HepG2 (cell line): ENCODE results near the gene SDF2. TPM values are rescaled to one million over a fixed set of nuclear protein-coding genes. Genes with fewer than 3 reads are reported as not detected.

Experiments used
- ARID2 ChIP-seq: sonication (generic); formaldehyde crosslinking; IDR thresholded peaks from 2 replicates; pipeline ENCODE4 v1.8.1; 2022; ENCODE audit warnings: mild to moderate bottlenecking, missing genetic modification reagents, borderline replicate concordance
- ASH2L ChIP-seq: fragments of 300-600, 200-600 bp; sonication (generic); IDR thresholded peaks from 2 replicates; pipeline ENCODE4 v1.7.0; 2017; ENCODE audit warnings: low read depth, mild to moderate bottlenecking, moderate library complexity, mixed read lengths, low read length; ENCODE audit not compliant: insufficient read length
- ELK4 ChIP-seq: sonication (generic); formaldehyde crosslinking; IDR thresholded peaks from 2 replicates; pipeline ENCODE4 v1.9.0; 2021; ENCODE audit warnings: missing genetic modification reagents, borderline replicate concordance
- HIVEP1 ChIP-seq: sonication (generic); formaldehyde crosslinking; IDR thresholded peaks from 2 replicates; pipeline ENCODE4 v1.4.0; 2020; ENCODE audit warnings: mild to moderate bottlenecking, missing genetic modification reagents
- MTA1 ChIP-seq: sonication (generic); formaldehyde crosslinking; IDR thresholded peaks from 2 replicates; pipeline ENCODE4 v1.4.0; 2020; ENCODE audit warnings: missing genetic modification reagents, mild to moderate bottlenecking, borderline replicate concordance
- SIN3B ChIP-seq: fragments of 150-350 bp; IDR thresholded peaks from 2 replicates; pipeline ENCODE4 v1.6.1; 2014; ENCODE audit warnings: low read length
- SYNCRIP ChIP-seq: fragments of 200-400 bp; formaldehyde crosslinking; IDR thresholded peaks from 2 replicates; pipeline ENCODE4 v1.6.1; 2018; ENCODE audit warnings: mild to moderate bottlenecking, low read depth, low read length; ENCODE audit not compliant: insufficient read depth
- ZBTB49 ChIP-seq: sonication (generic); formaldehyde crosslinking; IDR thresholded peaks from 2 replicates; pipeline ENCODE4 v1.4.0; 2020; ENCODE audit warnings: missing genetic modification reagents, borderline replicate concordance
- ZNF101 ChIP-seq: sonication (generic); formaldehyde crosslinking; IDR thresholded peaks from 2 replicates; pipeline ENCODE4 v1.4.0; 2020; ENCODE audit warnings: mild to moderate bottlenecking, low read depth, missing genetic modification reagents, borderline replicate concordance
- ZNF280D ChIP-seq: sonication (generic); formaldehyde crosslinking; IDR thresholded peaks from 2 replicates; pipeline ENCODE4 v1.5.1; 2020; ENCODE audit warnings: mild to moderate bottlenecking, missing genetic modification reagents
- ZNF30 ChIP-seq: sonication (generic); formaldehyde crosslinking; IDR thresholded peaks from 2 replicates; pipeline ENCODE4 v1.5.0; 2020; ENCODE audit warnings: mild to moderate bottlenecking, missing genetic modification reagents
- ZNF343 ChIP-seq: sonication (generic); formaldehyde crosslinking; IDR thresholded peaks from 2 replicates; pipeline ENCODE4 v1.4.0; 2020; ENCODE audit warnings: mild to moderate bottlenecking, missing genetic modification reagents
- ZNF660 ChIP-seq: sonication (generic); formaldehyde crosslinking; IDR thresholded peaks from 2 replicates; pipeline ENCODE4 v1.5.1; 2020; ENCODE audit warnings: mild to moderate bottlenecking, low read depth, missing genetic modification reagents, borderline replicate concordance
- ZNF746 ChIP-seq: sonication (generic); formaldehyde crosslinking; IDR thresholded peaks from 2 replicates; pipeline ENCODE4 v1.8.0; 2022; ENCODE audit warnings: mild to moderate bottlenecking, missing genetic modification reagents
- ZNF780A ChIP-seq: sonication (generic); formaldehyde crosslinking; IDR thresholded peaks from 2 replicates; pipeline ENCODE4 v1.8.0; 2022; ENCODE audit warnings: mild to moderate bottlenecking, missing genetic modification reagents, moderate library complexity
- polyA plus RNA-seq, 8 experiments: library from polyadenylated mRNA; depleted of rRNA in 3 of 8; stranded (reverse) in 7 of 8; unstranded in 1 of 8; fragments of >200 nt; fragmentation: Illumina TruSeq in 4 of 8; extraction: Trizol in 4 of 8; gene quantifications; 2 replicates each; pipeline versions ENCODE4 v1.2.1 to v1.2.3, GENCODE V29; 2011 to 2016; ENCODE audit warnings: low read depth in 4 of 8, missing spikeins in 1 of 8, mixed read lengths in 1 of 8; ENCODE audit not compliant: insufficient read depth in 1 of 8
- total RNA-seq, 5 experiments: library from RNA; depleted of rRNA; stranded (reverse); fragments of >200 nt; fragmentation: Illumina TruSeq; extraction: Trizol; gene quantifications; 2 replicates each; pipeline ENCODE4 v1.2.3, GENCODE V29; 2016; ENCODE audit warnings: low read depth in 1 of 5
- TF ChIP-seq, protein P1 (sequence below): sonication (generic); formaldehyde crosslinking; IDR thresholded peaks from 2 replicates; pipeline ENCODE4 v1.8.0; 2022; ENCODE audit warnings: missing genetic modification reagents, mild to moderate bottlenecking, borderline replicate concordance
- TF ChIP-seq, protein P2 (sequence below): IDR thresholded peaks from 2 replicates; pipeline ENCODE4 v1.6.1; 2016
- TF ChIP-seq, protein P3 (sequence below): sonication (generic); IDR thresholded peaks from 2 replicates; pipeline ENCODE4 v1.6.1; 2016; ENCODE audit warnings: low read depth, borderline replicate concordance

The SDF2 gene
- total and polyA plus RNA-seq, 2 of the 13 experiments (the other 11 are each of a cell fraction or from before 2014, with no cell fraction given): 58.2 to 58.4 TPM

GRCh38 chr17:28698253-28698941 lies 36.7 kb upstream of the SDF2 start (continued):
- TF ChIP-seq ZNF280D (CRISPR knock-in tag) (peak; percentile 92), ZNF780A (peak; percentile 88; the same call in 1 of the 2 replicates), SYNCRIP (no peak), HIVEP1 (peak; percentile 37; the same call in 1 of the 2 replicates), ELK4 (CRISPR knock-in tag) (no peak), ZNF746 (CRISPR knock-in tag) (peak; percentile 52; the same call in 1 of the 2 replicates), ZNF660 (CRISPR knock-in tag) (no peak), ASH2L (peak; percentile 82), SIN3B (no peak), MTA1 (CRISPR knock-in tag) (peak; percentile 85), ZNF343 (CRISPR knock-in tag) (peak; percentile 43; the same call in 1 of the 2 replicates), ARID2 (CRISPR knock-in tag) (peak; percentile 65; the same call in 1 of the 2 replicates), ZNF101 (CRISPR knock-in tag) (no peak), ZNF30 (CRISPR knock-in tag) (no peak), ZBTB49 (no peak)
- TF ChIP-seq, protein P1, sequence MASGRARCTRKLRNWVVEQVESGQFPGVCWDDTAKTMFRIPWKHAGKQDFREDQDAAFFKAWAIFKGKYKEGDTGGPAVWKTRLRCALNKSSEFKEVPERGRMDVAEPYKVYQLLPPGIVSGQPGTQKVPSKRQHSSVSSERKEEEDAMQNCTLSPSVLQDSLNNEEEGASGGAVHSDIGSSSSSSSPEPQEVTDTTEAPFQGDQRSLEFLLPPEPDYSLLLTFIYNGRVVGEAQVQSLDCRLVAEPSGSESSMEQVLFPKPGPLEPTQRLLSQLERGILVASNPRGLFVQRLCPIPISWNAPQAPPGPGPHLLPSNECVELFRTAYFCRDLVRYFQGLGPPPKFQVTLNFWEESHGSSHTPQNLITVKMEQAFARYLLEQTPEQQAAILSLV (CRISPR knock-in tag): peak; percentile 72; the same call in 1 of the 2 replicates
- TF ChIP-seq, protein P2, sequence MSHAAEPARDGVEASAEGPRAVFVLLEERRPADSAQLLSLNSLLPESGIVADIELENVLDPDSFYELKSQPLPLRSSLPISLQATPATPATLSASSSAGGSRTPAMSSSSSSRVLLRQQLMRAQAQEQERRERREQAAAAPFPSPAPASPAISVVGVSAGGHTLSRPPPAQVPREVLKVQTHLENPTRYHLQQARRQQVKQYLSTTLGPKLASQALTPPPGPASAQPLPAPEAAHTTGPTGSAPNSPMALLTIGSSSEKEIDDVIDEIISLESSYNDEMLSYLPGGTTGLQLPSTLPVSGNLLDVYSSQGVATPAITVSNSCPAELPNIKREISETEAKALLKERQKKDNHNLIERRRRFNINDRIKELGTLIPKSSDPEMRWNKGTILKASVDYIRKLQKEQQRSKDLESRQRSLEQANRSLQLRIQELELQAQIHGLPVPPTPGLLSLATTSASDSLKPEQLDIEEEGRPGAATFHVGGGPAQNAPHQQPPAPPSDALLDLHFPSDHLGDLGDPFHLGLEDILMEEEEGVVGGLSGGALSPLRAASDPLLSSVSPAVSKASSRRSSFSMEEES: peak; percentile 63
- TF ChIP-seq, protein P3, sequence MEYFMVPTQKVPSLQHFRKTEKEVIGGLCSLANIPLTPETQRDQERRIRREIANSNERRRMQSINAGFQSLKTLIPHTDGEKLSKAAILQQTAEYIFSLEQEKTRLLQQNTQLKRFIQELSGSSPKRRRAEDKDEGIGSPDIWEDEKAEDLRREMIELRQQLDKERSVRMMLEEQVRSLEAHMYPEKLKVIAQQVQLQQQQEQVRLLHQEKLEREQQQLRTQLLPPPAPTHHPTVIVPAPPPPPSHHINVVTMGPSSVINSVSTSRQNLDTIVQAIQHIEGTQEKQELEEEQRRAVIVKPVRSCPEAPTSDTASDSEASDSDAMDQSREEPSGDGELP: peak; percentile 40; the same call in 1 of the 2 replicates
